AML-193 (cell line): ENCODE measurements around the gene GALNT17.

ENCODE experiments used
- DNase-seq, 2 experiments: peaks; one replicate each; lab custom pipeline; 2025; lab: John Stamatoyannopoulos, UW

Gene GALNT17

GRCh38 chr7:71285571-71286145 is 153.7 kb downstream of the GALNT17 start:
- DNase-seq = no peak

GRCh38 chr7:71286336-71286735 is 154.4 kb downstream of the GALNT17 start:
- no peak for DNase-seq

DNA sequence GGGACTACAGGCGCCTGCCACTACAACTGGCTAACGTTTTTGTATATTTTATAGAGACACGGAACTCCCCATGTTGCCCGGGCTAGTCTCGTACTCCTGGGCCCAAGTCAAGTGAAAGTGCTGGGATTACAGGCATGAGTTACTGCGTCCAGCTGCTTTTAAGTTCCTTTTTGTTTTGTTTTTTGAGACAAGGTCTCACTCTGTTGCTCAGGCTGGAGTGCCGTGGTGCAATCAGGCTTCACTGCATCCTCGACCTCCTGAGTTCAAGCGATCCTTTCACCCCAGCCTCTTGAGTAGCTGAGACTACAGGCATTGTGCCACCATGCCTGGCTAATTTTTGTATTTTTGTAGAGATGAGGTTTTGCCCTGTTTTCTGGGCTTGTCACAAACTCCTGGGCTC is 155.0 kb downstream of the GALNT17 start:
- no peak for DNase-seq

GRCh38 chr7:71290452-71290851 is 158.5 kb downstream of the GALNT17 start:
- DNase-seq = no peak

- DNase-seq = no peak
These were observed 166.4 kb downstream of the GALNT17 start for GRCh38 chr7:71298378-71298777.

DNA sequence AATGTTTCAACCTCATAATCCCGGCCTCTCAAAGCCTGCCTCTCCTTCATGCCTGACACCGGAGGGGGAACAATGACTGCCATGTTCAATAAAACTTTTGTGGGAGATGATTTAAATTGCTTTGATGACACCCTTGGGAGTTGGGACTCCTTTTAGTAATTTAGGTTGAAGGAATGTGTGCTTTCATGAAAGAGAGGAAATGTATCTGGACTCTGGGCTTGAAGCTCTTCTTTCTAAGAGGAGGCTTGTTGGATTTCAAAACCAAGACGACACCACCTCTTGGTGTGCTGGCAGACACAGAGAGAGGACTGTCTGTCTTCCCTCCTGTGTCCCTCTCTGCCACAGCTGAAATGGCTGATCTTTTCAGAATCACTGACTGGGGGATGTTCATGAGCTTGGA is 168.1 kb downstream of the GALNT17 start:
- no peak for DNase-seq

DNA sequence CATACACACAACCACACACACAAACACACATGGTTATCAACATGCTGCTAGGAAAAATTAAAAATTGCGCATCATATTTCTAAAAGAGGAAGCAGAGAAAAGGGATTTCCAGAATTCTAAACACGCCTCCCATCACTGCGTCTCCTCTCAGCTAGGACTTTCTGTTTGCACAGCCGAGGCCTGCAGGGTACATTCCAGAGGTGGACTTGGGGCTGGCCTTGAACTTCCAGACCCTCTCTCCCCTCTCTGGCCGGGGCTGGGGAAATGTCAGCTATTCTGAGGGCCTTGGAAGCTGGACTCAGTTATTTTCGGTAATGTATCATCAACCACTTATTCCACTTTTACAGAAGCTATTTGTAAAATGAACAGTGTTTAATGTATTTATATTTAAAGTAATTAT is 168.7 kb downstream of the GALNT17 start:
- DNase-seq = no peak

- DNase-seq = no peak
These were observed 169.2 kb downstream of the GALNT17 start for GRCh38 chr7:71301167-71301566.

GRCh38 chr7:71303566-71303965 is 171.6 kb downstream of the GALNT17 start:
- no peak for DNase-seq

DNA sequence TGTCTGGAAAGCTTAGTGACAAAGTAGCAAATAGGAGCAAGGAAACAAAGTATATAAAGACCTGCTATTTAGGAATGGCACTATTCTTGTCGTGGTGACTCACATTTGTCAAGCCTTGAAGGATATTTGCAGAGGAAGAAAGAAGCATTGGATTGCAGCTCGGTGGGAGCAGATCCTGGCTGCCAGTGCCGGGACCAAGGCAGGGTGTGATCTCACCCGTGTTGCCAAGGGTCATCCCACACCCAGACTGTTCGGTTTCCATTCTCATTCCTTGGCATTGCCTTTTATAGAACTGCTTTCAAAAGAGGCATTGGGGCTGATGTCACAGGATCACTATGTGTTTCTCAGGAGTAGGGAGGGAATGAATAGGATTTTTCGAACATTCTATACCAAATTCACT is 176.2 kb downstream of the GALNT17 start:
- no peak for DNase-seq

- no peak for DNase-seq
These were observed 179.6 kb downstream of the GALNT17 start for GRCh38 chr7:71311576-71311975.

DNA sequence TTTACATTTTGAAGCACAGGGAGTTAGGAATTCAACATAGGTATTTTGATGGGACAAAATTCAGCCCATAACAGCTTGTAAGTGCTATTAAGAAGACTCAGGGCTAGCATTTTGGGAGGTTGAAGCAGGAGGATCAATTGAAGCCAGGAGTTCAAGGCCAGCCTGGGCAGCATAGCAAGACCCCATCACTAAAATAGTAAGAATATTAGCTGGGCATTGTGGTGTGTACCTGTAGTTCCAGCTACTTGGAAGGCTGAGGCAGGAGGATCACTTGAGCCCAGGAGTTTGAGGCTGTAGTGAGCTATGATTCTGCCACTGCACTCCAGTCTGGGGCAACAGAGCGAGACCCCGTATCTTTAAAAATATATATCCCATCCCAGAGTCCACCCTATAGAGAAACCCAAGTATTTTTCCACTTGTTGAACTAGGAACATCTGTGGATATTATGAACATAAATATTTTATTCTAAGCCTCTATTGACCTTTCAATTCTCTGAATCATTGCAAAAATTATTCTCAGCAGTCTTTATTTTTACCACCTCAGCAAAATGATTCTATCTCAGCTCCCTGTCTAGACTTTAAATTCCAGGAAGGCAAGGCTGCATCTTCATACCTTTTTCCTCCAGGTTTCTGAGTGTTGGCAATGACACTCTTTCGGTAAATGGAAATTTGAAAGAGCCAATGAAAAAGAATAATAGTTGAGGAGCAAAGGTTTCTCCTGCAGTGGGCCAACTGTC is 181.0 kb downstream of the GALNT17 start:
- no peak for DNase-seq

DNA sequence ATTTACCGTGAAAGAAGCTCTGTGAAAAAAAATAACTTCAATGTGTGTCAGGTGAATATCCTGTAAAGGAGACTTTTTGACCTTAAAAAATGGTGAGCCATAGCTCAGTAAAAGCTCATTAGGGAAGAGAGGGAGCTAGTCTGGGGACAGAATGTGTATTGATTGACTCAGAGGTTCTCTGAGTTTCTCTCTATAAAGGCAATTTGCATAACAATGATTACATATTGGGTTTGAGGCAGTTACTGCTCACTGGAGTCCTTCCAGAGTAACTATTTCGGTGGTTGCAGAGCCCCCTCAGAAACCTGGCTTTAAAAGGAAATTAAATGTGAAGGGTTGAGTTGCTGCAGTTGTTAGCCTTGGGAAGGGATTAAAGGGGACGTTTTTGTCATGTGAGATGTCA is 181.6 kb downstream of the GALNT17 start:
- DNase-seq = no peak

DNA sequence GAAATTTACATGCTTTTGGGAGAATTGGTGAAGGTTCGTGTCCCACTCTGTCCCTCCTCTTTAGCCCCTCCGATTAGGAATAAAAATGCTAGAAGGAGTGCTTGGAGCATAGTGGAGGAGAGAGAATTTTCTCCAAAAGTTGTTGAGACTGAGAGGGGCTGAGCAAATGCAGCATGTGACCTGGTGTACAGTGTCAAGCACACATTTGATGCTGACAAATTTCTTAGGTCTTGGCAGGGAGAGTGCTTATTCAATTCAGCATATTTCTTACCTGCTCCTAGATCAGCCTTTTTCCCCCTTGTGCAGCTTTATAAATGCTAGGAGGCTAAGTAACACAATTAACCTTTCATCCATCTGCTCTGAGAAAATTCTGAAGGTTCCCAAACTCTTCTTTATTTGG is 189.0 kb downstream of the GALNT17 start:
- DNase-seq = no peak

- DNase-seq = no peak
These were observed 190.3 kb downstream of the GALNT17 start for GRCh38 chr7:71322201-71322600.

DNA sequence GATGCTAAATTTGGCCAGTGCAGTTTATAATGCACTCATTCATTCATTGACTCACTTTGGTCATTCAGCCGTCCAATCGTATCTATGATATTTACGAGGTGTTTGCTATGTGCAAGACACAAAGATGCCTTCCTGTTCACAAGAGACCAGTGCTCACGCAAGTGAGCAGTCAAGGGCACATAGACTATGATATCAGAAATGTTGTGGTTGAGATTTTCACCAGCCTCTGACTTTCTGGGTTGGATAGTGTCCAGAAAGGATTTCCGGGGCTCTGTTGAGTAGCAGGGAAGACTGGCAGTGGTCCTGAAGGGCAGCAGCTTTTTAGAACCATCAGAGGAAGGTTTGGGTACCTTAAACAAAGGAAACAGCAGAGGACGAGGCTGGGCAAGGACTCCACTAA is 191.8 kb downstream of the GALNT17 start:
- no peak for DNase-seq

GRCh38 chr7:71325151-71325550 is 193.2 kb downstream of the GALNT17 start:
- DNase-seq = no peak

GRCh38 chr7:71326595-71326994 is 194.7 kb downstream of the GALNT17 start:
- DNase-seq = no peak

DNA sequence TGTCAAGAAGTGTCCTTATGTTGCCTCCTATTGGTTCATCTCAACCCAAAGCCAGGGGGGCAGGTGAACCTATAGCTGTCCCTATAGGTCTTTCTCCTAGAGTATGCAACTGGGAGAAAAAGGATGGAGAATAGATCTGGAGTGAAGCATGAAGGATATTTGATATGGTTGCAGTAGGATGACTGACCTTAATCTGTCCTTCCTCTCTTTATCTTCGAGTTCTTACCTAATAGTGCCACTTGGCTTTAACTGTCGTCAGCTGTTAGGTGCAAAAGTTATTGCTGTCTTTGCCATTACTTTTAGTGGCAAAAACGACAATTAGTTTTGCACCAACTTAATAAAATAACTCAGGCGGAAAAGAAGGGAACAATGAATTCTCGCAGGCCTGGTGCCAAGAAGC is 196.0 kb downstream of the GALNT17 start:
- no peak for DNase-seq

- no peak for DNase-seq
These were observed 197.2 kb downstream of the GALNT17 start for GRCh38 chr7:71329030-71329660.

DNA sequence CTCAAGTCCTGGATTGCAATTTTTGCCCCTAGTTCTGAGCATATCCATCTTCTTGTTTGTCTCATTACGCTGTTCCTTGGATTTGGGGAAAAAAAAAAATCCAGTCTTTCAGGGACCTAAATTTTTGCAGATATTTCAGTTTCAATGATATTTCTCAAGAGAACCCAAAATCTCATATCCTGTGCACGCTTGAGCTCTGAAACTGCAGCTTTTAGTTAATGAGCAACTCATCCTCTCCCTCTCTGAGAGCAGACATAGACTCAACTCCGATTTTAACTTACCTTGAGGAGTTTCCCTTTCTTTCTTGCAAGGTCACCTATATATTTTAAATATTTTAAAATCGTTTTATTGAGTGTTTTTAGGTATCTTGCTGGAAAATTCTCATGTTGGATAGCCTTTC is 200.3 kb downstream of the GALNT17 start:
- no peak for DNase-seq

DNA sequence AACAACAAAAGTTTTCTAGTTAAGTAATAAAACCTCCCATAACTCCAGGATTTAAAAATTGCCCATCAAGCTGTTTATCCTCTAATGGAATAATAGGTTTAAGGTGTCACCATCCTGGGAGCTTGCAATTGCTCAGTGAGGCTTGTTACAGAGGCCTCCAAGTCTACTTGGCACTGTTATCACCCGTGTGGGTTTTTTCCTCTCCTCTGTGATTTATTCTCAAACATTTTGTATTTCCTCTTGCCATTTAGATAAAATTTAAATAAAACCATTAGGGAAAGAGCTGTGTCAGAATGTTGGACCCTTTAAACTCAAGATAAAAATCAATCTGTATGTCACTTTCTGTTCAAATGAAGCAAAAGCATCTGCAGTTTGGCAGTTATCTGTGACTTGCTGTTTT is 202.6 kb downstream of the GALNT17 start:
- DNase-seq = no peak

DNA sequence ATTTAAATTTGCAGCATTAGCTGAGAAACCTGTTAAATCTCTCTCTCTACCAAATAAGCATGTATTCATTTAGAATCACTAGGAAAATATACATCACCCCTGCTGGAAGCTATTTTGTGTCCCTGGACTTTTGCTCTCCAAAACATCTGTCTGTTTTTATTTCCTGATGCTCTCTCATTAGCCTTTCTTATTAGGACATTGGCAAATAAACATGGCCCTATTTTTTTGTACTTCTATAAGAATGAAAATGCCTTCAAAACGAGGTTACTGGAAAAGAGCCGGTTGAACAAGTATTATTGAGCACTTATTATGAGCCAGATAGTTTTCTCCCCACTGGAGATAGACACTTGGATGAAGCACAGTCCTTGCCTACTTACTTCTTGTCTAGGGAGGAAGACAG is 206.9 kb downstream of the GALNT17 start:
- DNase-seq = no peak

DNA sequence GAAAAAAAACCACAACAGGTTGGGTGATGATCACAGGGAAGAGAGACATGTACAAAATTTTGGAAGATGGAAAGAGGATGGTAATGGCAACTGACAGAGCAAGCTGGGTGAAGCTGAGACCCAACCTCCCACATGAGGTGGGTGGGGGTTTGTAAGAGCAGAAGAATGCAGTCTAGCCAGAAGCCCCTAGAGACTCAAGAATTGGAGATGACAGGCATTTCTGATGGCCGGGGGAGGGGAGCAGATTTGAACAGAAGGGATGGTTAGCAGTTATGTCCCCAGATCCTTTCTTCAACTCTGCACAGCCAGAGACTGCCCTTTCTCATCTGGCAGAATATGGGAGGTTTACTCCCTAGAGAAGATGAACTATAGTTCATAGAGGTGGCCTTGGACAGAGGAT is 208.0 kb downstream of the GALNT17 start:
- no peak for DNase-seq
